Right lobe of liver (tissue), 4 donors: ENCODE measurements around the gene FOLR1.

Source experiments
- CTCF ChIP-seq, 4 donors: fragments of 200-600 bp in 3 of 4; fragments of 450-650 bp in 1 of 4; IDR thresholded peaks; one replicate each; pipeline versions ENCODE4 v1.5.1 to v1.8.0; 2016 to 2022; ENCODE audit warnings: antibody characterized with exemption in 4 of 4, mild to moderate bottlenecking in 2 of 4
- POLR2A ChIP-seq: fragments of 450-650 bp; IDR thresholded peaks from one replicate; pipeline ENCODE4 v1.6.1; 2017; ENCODE audit warnings: antibody characterized with exemption, mild to moderate bottlenecking
- donor health status: DM: no; HTN: no; CAD: no.
- donor health status: DM: no; HTN: no; CAD: no.
- donor health status: DM: no; HTN: yes; CAD: no.

- TF ChIP-seq POLR2A: no peak
- TF ChIP-seq CTCF (IDR thresholded peaks at IDR 0.05): no peak
Measured at GRCh38 chr11:72223615-72224563, 31.9 kb downstream of the FOLR1 start.
